Nephron (organoid): Measurements from ENCODE around the gene FGF18.

Source experiments
- H3K27ac Mint-ChIP-seq, 3 experiments: 2 replicates each; pipeline ENCODE4 v1.8.0; 2020; ENCODE audit warnings: mixed read lengths in 3 of 3, mild to moderate bottlenecking in 2 of 3, moderate library complexity in 1 of 3
- H3K27me3 Mint-ChIP-seq: 2 replicates; pipeline ENCODE4 v1.8.0; 2021; ENCODE audit warnings: low read depth, mild to moderate bottlenecking, moderate library complexity, mixed read lengths
- H3K36me3 Mint-ChIP-seq: 2 replicates; pipeline ENCODE4 v1.8.0; 2020; ENCODE audit warnings: low read depth, mixed read lengths
- H3K4me1 Mint-ChIP-seq: 2 replicates; pipeline ENCODE4 v1.8.0; 2020; ENCODE audit warnings: mixed read lengths
- H3K4me3 Mint-ChIP-seq, 3 experiments: 2 replicates each; pipeline ENCODE4 v1.8.0; 2020; ENCODE audit warnings: mild to moderate bottlenecking in 3 of 3, mixed read lengths in 3 of 3, moderate library complexity in 2 of 3
- H3K9me3 Mint-ChIP-seq: 2 replicates; pipeline ENCODE4 v1.8.0; 2020; ENCODE audit warnings: mixed read lengths
- CTCF ChIP-seq, 3 experiments: fragments of 200-600 bp; sonication (generic); IDR thresholded peaks; one replicate each; pipeline ENCODE4 v1.5.0; 2021; ENCODE audit warnings: antibody characterized with exemption in 3 of 3; ENCODE audit not compliant: unreplicated experiment in 3 of 3

FGF18 gene

GRCh38 chr5:171429543-171429910, 10.1 kb downstream of the FGF18 start:
- H3K9me3 Mint-ChIP-seq: no peaks in the 10 kb centered on the region
- no peak for TF ChIP-seq CTCF (IDR thresholded peaks at IDR 0.05; ENCODE audit: unreplicated experiment in 3 of 3)
- H3K4me1 Mint-ChIP-seq: peaks cover 17% of the 10 kb centered on the region

DNA sequence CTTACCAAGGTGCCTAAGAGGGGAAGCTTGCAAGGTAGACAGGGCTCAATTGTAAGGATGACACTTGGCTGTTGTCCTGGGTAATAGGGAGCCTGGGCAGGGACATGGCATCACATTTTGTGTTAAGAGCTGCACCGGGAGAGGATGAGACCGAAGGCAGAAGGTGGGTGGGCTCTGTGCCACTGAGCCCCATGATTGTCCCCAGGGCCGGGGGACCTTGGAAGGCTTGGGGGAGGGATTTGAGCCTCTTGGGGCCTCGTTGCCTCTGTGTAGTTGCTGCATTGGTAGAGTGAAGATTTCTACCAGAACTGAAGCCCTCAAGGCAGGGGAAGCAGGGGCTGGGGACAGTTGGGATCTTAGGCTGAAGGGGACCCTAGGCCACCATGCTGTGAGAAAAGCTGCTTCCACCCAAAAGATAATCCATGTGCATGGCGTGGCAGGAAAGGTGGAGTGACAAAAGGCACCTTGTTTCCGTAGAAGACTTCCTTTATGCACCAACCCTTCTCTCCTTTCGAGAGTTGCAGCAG, 11.9 kb downstream of the FGF18 start:
- peaks cover 4% of the 10 kb centered on the region for H3K27me3 Mint-ChIP-seq
- no peaks in the 10 kb centered on the region for H3K36me3 Mint-ChIP-seq
- TF ChIP-seq CTCF (IDR thresholded peaks at IDR 0.05; ENCODE audit: unreplicated experiment in 3 of 3): no peak
- no peaks in the 10 kb centered on the region for H3K9me3 Mint-ChIP-seq
- peaks cover 13% of the 10 kb centered on the region for H3K4me1 Mint-ChIP-seq
- H3K27ac Mint-ChIP-seq: no peak overlapping the region
- H3K4me3 Mint-ChIP-seq: no peak overlapping the region

More at GRCh38 chr5:171429543-171429910, 10.1 kb downstream of the FGF18 start:
- H3K4me3 Mint-ChIP-seq: no peak overlapping the region
- H3K27ac Mint-ChIP-seq: no peak overlapping the region
- peaks cover 9% of the 10 kb centered on the region for H3K27me3 Mint-ChIP-seq
- H3K36me3 Mint-ChIP-seq: no peaks in the 10 kb centered on the region

GRCh38 chr5:171432076-171432475, 12.6 kb downstream of the FGF18 start:
- Mint-ChIP-seq H3K27ac (no peak overlapping the region), H3K9me3 (no peaks in the 10 kb centered on the region), H3K36me3 (no peaks in the 10 kb centered on the region), H3K27me3 (peaks cover 4% of the 10 kb centered on the region), H3K4me3 (no peak overlapping the region), H3K4me1 (peaks cover 13% of the 10 kb centered on the region)
- no peak for TF ChIP-seq CTCF (IDR thresholded peaks at IDR 0.05; ENCODE audit: unreplicated experiment in 3 of 3)

DNA sequence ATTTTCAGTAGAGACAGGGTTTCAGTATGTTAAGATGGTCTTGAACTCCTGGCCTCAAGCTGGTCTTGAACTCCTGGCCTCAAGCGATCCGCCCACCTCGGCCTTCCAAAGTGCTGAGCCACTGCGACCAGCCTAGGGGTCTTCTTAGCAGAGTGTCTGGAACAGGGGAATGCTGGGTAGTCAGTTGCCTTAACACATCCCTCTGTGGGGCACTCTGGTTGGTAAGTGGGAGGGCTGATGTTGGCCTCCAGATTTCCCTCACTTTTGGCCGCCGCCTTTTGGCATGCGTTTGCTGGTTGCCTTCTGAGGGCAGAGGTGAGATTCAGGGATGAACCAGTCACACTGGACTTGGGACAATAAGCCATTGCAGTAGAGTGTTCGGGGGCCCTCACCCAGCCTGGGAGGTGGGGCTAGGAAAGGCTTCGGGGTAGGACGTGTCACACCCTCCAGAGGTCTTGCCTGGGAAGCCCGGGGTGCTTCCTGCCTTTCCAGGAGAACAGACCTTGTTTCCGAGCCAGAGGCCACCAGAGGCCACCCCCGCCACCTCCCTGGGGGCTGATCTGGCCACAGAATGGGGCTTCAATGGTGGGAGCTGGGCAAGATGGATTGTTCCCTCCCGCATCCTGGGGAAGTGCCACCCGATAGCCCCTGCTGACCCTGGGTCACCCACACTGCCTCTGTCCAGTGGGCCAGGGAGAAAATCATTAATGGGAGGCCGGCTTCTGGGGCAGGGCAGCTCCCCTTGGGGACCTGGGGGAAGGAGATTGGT, 13.3 kb downstream of the FGF18 start:
- peaks cover 13% of the 10 kb centered on the region for H3K4me1 Mint-ChIP-seq
- no peaks in the 10 kb centered on the region for H3K36me3 Mint-ChIP-seq
- no peaks in the 10 kb centered on the region for H3K9me3 Mint-ChIP-seq
- no peak for TF ChIP-seq CTCF (IDR thresholded peaks at IDR 0.05; ENCODE audit: unreplicated experiment in 3 of 3)
- no peak overlapping the region for H3K4me3 Mint-ChIP-seq
- H3K27ac Mint-ChIP-seq: no peak overlapping the region
- H3K27me3 Mint-ChIP-seq: peaks cover 4% of the 10 kb centered on the region

- Mint-ChIP-seq H3K27me3 (peaks cover 4% of the 10 kb centered on the region), H3K4me1 (peaks cover 11% of the 10 kb centered on the region), H3K4me3 (no peak overlapping the region), H3K9me3 (no peaks in the 10 kb centered on the region), H3K27ac (no peak overlapping the region), H3K36me3 (no peaks in the 10 kb centered on the region)
- TF ChIP-seq CTCF (IDR thresholded peaks at IDR 0.05; ENCODE audit: unreplicated experiment in 3 of 3): no peak
These were observed 13.9 kb downstream of the FGF18 start for GRCh38 chr5:171433352-171433698.
